K562 (cell line): Measurements from ENCODE around the gene PLPPR2. TPM values are rescaled to one million over a fixed set of nuclear protein-coding genes. Genes with fewer than 3 reads are reported as not detected.
A peak's percentile ranks its signal among the peaks of the same experiment; 100 is the strongest.

Experiments used
- ATAC-seq: fragments of 200-7000 bp; cut with Tn5 transposase; 3 replicates; pipeline ENCODE4 v1.9.1; 2020; ENCODE audit warnings: moderate library complexity
- BruUV-seq: library from RNA; stranded (reverse); fragments of 400-500 nt; replicated peaks from 2 replicates; lab custom pipeline; 2021; lab: Mats Ljungman, UMichigan
- CTCF ChIA-PET: fragments of 300-600 bp; formaldehyde crosslinking; extraction: SDS; loops from one replicate; lab custom pipeline; 2021; ENCODE audit warnings: low intra/inter-chr PET ratio; lab: Yijun Ruan, JAX
- POLR2A ChIA-PET: fragments of 300-600, 350-650 bp; sonication (Branson Sonifier 250); formaldehyde crosslinking; extraction: SDS; loops from one replicate; lab custom pipeline; 2021; ENCODE audit warnings: antibody characterized with exemption, inconsistent platforms; lab: Yijun Ruan, JAX
- DNase-seq, 4 experiments: peaks; one replicate each; pipeline versions ENCODE4 v3.0.0 to v3.0.0-alpha.2; 2011 to 2018; ENCODE audit warnings: low spot score in 3 of 4, mixed read lengths in 3 of 4; ENCODE audit errors: extremely low read depth in 1 of 4
- FAIRE-seq: peaks from 2 replicates; lab custom pipeline; 2011; peaks lifted over from hg19 to GRCh38; lab: Jason Lieb, UNC
- H2AFZ ChIP-seq: 2 replicates; pipeline ENCODE4 v1.6.0; 2011; ENCODE audit warnings: low read depth, low read length, control low read depth, inconsistent platforms
- H3K27ac ChIP-seq: fragments of 200-600 bp; 3 replicates; pipeline ENCODE4 v1.8.0; 2011; ENCODE audit warnings: low read depth, mild to moderate bottlenecking, control low read depth, inconsistent platforms, low read length, moderate library complexity, mixed read lengths; ENCODE audit errors: extremely low read depth
- H3K27me3 ChIP-seq, 2 experiments: fragments of 300-600 bp in 1 of 2; 2 replicates in 1 of 2; 3 replicates in 1 of 2; pipeline versions ENCODE4 v1.6.0 to v1.8.0; 2011; ENCODE audit warnings: inconsistent platforms in 2 of 2, low read length in 2 of 2, mild to moderate bottlenecking in 1 of 2, mixed read lengths in 1 of 2, moderate library complexity in 1 of 2; ENCODE audit not compliant: control insufficient read depth in 2 of 2, insufficient read depth in 2 of 2
- H3K36me3 ChIP-seq: fragments of 300-600 bp; 3 replicates; pipeline ENCODE4 v1.8.0; 2011; ENCODE audit warnings: mild to moderate bottlenecking, low read length, inconsistent platforms; ENCODE audit not compliant: control insufficient read depth, insufficient read depth
- H3K4me1 ChIP-seq, 2 experiments: fragments of 200-600 bp in 1 of 2; replicated peaks in 1 of 2; 2 replicates in 1 of 2; 3 replicates in 1 of 2; pipeline versions ENCODE4 v1.5.1 to v1.8.0; 2011; ENCODE audit warnings: inconsistent platforms in 2 of 2, low read length in 2 of 2, mild to moderate bottlenecking in 1 of 2, mixed read lengths in 1 of 2, moderate library complexity in 1 of 2; ENCODE audit not compliant: control insufficient read depth in 2 of 2, insufficient read depth in 2 of 2
- H3K4me2 ChIP-seq: 2 replicates; pipeline ENCODE4 v1.6.1; 2011; ENCODE audit warnings: low read length, control low read depth, inconsistent platforms, mixed read lengths; ENCODE audit not compliant: insufficient read depth
- H3K4me3 ChIP-seq: fragments of 200-600 bp; sonication (generic), shearing (Covaris generic); 2 replicates; pipeline ENCODE4 v1.5.1; 2016; ENCODE audit warnings: control low read depth, inconsistent platforms
- H3K79me2 ChIP-seq: fragments of 200-600 bp; 3 replicates; pipeline ENCODE4 v1.8.0; 2011; ENCODE audit warnings: low read length, inconsistent platforms; ENCODE audit not compliant: control insufficient read depth, insufficient read depth
- H3K9ac ChIP-seq, 2 experiments: 2 replicates each; pipeline versions ENCODE4 v1.6.0 to v1.6.1; 2011; ENCODE audit warnings: low read depth in 2 of 2, low read length in 2 of 2, control low read depth in 1 of 2, inconsistent platforms in 1 of 2, mild to moderate bottlenecking in 1 of 2, mixed read lengths in 1 of 2; ENCODE audit not compliant: insufficient read depth in 1 of 2
- H3K9me1 ChIP-seq: one replicate; pipeline ENCODE4 v1.6.0; 2011; ENCODE audit warnings: inconsistent platforms, mild to moderate bottlenecking, low read length, moderate library complexity; ENCODE audit not compliant: control insufficient read depth, insufficient read depth
- H3K9me3 ChIP-seq: replicated peaks from 2 replicates; pipeline ENCODE4 v1.5.1; 2011; ENCODE audit warnings: low read depth, low read length, inconsistent platforms; ENCODE audit not compliant: control insufficient read depth, insufficient read depth
- H4K20me1 ChIP-seq: replicated peaks from 2 replicates; pipeline ENCODE4 v1.6.1; 2011; ENCODE audit warnings: low read length, inconsistent platforms, mixed read lengths; ENCODE audit not compliant: control insufficient read depth, insufficient read depth
- PRDM10 ChIP-seq: fragments of 450-650 bp; IDR thresholded peaks from 2 replicates; pipeline ENCODE4 v1.6.1; 2018; ENCODE audit not compliant: partially characterized antibody
- RBM25 ChIP-seq: fragments of 200-400 bp; formaldehyde crosslinking; IDR thresholded peaks from 2 replicates; pipeline ENCODE4 v1.6.1; 2018; ENCODE audit warnings: low read length, low read depth, moderate library complexity; ENCODE audit not compliant: severe bottlenecking
- WGBS: fragments of 100-300 bp; shearing (Covaris generic); methylation state at CpG from one replicate; pipeline ENCODE4 v1.1.6; 2016; ENCODE audit warnings: low coverage, mixed read lengths; ENCODE audit not compliant: insufficient coverage; ENCODE audit errors: missing lambda C conversion rate; 5-methylcytosine and 5-hydroxymethylcytosine counted together
- in situ Hi-C: fragments of 300-500 bp; cut with MboI; formaldehyde crosslinking; loops from 4 replicates; pipeline ENCODE4 v1.15.0; 2018; ENCODE audit warnings: inconsistent platforms, mixed read lengths
- intact Hi-C: fragments of 100-400 bp; cut with micrococcal nuclease; formaldehyde crosslinking; loops from 2 replicates; pipeline ENCODE4 v1.14.2; 2022
- polyA plus RNA-seq, 8 experiments: library from polyadenylated mRNA; depleted of rRNA in 4 of 8; stranded (reverse) in 5 of 8; unstranded in 3 of 8; fragments of >200 nt; fragmentation: Nextera tagmentation in 2 of 8; fragmentation: Illumina TruSeq in 1 of 8; extraction: Ambion mirVana in 2 of 8; extraction: Trizol in 1 of 8; gene quantifications; 2 replicates each; pipeline versions ENCODE4 v1.2.1 to v1.2.3, GENCODE V29; 2011 to 2014; ENCODE audit warnings: inconsistent platforms in 1 of 8, missing spikeins in 1 of 8
- total RNA-seq, 7 experiments: library from RNA; depleted of rRNA in 6 of 7; stranded (reverse); fragments of >200 nt in 6 of 7; fragmentation: Illumina TruSeq in 2 of 7; extraction: Trizol in 2 of 7; gene quantifications; 2 replicates each; pipeline versions ENCODE4 v1.2.1 to v1.2.3, GENCODE V29; 2011 to 2021; ENCODE audit warnings: low replicate concordance in 1 of 7

The PLPPR2 gene
- total and polyA plus RNA-seq, 9 of the 15 experiments (the other 6 are each of a cell fraction or from before 2014, with no cell fraction given), result 0.49 to 15.9 (median 3.4) TPM

- CTCF ChIA-PET, result no interaction called here
- H2AFZ ChIP-seq, result no peak overlapping the region
- POLR2A ChIA-PET, result interaction anchor here (0.7 kb wide), 1 partner anchor 40 kb away, joined by 4 read pairs; no protein-coding TSS in a partner anchor
- intact Hi-C loops, result no loop called here
- DNase-seq (no peak), FAIRE-seq (peak; percentile 82), ATAC-seq (no peak)
- peaks cover 6 to 14% of the 10 kb centered on the region in 2 experiments; a peak in 4 of 5 replicates for H3K4me1 ChIP-seq
- H3K9me3 ChIP-seq, result no peaks in the 10 kb centered on the region
- H3K9ac ChIP-seq, result no peak overlapping the region
- H3K27ac ChIP-seq, result no peak overlapping the region
- TF ChIP-seq PRDM10, result peak; percentile 81
- no peak for TF ChIP-seq RBM25
- H3K36me3 ChIP-seq, result no peaks in the 10 kb centered on the region
- WGBS, result 57% methylated on average over 4 of the region's 4 CpGs
- no TSS peak for BruUV-seq
- H3K9me1 ChIP-seq, result no peaks in the 10 kb centered on the region
- no peak overlapping the region for H3K4me2 ChIP-seq
- no peaks in the 10 kb centered on the region for H4K20me1 ChIP-seq
- no peaks in the 10 kb centered on the region for H3K27me3 ChIP-seq
- in situ Hi-C loops, result no loop called here
- no peak overlapping the region for H3K4me3 ChIP-seq
- H3K79me2 ChIP-seq, result no peaks in the 10 kb centered on the region
These were observed 53.4 kb downstream of the PLPPR2 start for GRCh38 chr19:11408591-11408990.
